ENCODE measurements around the gene GCNT1.

Gene GCNT1

DNA sequence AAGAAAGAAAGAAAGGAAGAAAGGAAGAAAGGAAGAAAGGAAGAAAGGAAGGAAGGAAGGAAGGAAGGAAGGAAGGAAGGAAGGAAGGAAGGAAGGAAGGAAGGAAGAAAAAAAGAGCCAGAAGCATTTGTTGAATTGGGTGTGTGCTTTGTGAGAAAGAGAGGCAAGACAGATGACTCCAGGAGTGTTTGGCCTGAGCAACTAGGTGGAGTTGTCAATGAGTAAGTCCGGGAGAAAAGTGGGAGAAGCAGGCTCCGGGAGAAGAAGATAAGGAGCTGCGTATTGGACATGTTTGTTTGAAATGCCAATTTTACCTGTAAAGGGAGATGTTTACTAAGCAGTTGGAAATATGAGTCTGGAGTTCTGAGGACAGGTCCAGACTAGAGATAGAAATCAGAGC, 15.1 kb upstream of the GCNT1 start:
- TF ChIP-seq TEAD4 (IDR thresholded peaks at IDR 0.05), result no peak
- no peak for TF ChIP-seq EP300 (IDR thresholded peaks at IDR 0.05; ENCODE audit: borderline replicate concordance)
- no peak for TF ChIP-seq EGR1 (IDR thresholded peaks at IDR 0.05)
- TF ChIP-seq NFIC (IDR thresholded peaks at IDR 0.05), result no peak
- TF ChIP-seq, protein P1, sequence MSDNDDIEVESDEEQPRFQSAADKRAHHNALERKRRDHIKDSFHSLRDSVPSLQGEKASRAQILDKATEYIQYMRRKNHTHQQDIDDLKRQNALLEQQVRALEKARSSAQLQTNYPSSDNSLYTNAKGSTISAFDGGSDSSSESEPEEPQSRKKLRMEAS (IDR thresholded peaks at IDR 0.05), result no peak
- no peak for TF ChIP-seq CREB1 (IDR thresholded peaks at IDR 0.05; ENCODE audit: low read depth)
- TF ChIP-seq ZBTB7A (IDR thresholded peaks at IDR 0.05; ENCODE audit: low read depth), result no peak
- TF ChIP-seq, protein P2, sequence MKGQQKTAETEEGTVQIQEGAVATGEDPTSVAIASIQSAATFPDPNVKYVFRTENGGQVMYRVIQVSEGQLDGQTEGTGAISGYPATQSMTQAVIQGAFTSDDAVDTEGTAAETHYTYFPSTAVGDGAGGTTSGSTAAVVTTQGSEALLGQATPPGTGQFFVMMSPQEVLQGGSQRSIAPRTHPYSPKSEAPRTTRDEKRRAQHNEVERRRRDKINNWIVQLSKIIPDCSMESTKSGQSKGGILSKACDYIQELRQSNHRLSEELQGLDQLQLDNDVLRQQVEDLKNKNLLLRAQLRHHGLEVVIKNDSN (IDR thresholded peaks at IDR 0.05), result no peak
- TF ChIP-seq CEBPB (IDR thresholded peaks at IDR 0.05), result no peak
- TF ChIP-seq FOXM1 (IDR thresholded peaks at IDR 0.05; ENCODE audit: borderline replicate concordance, low read depth), result no peak
- no peak for TF ChIP-seq TCF12 (IDR thresholded peaks at IDR 0.05; ENCODE audit: low read depth)
- TF ChIP-seq TAF1 (IDR thresholded peaks at IDR 0.05; ENCODE audit: low read depth), result no peak
- no peak for TF ChIP-seq YY1 (IDR thresholded peaks at IDR 0.05; ENCODE audit: low read depth)
- TF ChIP-seq RAD21 (IDR thresholded peaks at IDR 0.05; ENCODE audit: low read depth), result no peak
- TF ChIP-seq, protein P3, sequence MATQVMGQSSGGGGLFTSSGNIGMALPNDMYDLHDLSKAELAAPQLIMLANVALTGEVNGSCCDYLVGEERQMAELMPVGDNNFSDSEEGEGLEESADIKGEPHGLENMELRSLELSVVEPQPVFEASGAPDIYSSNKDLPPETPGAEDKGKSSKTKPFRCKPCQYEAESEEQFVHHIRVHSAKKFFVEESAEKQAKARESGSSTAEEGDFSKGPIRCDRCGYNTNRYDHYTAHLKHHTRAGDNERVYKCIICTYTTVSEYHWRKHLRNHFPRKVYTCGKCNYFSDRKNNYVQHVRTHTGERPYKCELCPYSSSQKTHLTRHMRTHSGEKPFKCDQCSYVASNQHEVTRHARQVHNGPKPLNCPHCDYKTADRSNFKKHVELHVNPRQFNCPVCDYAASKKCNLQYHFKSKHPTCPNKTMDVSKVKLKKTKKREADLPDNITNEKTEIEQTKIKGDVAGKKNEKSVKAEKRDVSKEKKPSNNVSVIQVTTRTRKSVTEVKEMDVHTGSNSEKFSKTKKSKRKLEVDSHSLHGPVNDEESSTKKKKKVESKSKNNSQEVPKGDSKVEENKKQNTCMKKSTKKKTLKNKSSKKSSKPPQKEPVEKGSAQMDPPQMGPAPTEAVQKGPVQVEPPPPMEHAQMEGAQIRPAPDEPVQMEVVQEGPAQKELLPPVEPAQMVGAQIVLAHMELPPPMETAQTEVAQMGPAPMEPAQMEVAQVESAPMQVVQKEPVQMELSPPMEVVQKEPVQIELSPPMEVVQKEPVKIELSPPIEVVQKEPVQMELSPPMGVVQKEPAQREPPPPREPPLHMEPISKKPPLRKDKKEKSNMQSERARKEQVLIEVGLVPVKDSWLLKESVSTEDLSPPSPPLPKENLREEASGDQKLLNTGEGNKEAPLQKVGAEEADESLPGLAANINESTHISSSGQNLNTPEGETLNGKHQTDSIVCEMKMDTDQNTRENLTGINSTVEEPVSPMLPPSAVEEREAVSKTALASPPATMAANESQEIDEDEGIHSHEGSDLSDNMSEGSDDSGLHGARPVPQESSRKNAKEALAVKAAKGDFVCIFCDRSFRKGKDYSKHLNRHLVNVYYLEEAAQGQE (IDR thresholded peaks at IDR 0.05; ENCODE audit: low read depth), result no peak

DNA sequence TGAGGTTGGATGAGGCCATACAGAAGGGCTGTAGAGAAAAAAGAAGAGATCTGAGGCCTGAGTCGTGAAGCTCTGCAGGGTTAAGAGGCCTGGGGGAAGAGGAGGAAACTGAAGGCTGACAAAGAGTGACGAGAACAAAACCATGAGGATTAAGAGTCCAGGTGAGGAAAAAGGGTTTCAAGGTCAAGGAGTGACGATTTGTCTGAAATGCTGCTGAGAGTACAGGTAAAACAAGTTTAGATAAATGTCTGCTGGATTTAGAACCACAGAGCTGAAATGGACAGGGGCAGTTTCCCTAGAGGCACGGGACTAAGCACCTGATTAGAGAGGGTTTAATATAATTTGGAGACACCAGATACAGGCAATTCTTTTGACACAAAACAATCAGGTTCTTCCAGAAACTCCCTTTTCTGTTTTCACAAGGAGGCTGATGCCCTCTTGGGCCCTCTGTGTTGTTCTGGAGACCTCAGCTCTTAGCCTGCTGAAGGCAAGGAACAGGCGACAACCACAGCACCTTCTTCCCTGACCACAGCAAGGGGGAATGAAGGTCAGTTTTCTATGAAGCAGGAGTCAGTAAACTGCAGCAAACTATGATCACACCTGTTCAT, 14.6 kb upstream of the GCNT1 start:
- TF ChIP-seq TAF1 (IDR thresholded peaks at IDR 0.05; ENCODE audit: low read depth), result no peak
- TF ChIP-seq, protein P3 (IDR thresholded peaks at IDR 0.05; ENCODE audit: low read depth), result no peak
- TF ChIP-seq, protein P1 (IDR thresholded peaks at IDR 0.05), result no peak
- TF ChIP-seq TEAD4 (IDR thresholded peaks at IDR 0.05), result no peak
- TF ChIP-seq YY1 (IDR thresholded peaks at IDR 0.05; ENCODE audit: low read depth), result no peak
- TF ChIP-seq CEBPB (IDR thresholded peaks at IDR 0.05), result no peak

DNA sequence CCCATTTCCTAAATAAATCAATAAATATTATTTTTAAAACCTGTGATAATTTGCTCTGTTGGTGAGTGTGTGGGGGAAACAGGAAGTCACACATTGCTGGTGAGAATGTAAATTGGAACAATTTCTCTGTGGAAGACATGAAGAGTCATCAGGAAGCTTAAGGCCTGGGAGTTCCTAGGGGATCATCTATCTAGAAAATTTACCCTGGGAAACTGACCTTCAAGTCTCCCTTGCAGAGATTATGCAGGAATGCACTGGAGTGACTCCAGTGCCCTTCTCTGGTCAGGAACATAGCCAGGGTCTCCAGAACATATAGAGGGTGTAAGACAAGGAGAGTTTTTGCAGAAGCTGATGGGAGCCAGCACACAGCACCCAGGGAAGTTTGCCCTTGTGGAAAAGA, 13.0 kb upstream of the GCNT1 start:
- TF ChIP-seq FOXM1 (IDR thresholded peaks at IDR 0.05; ENCODE audit: borderline replicate concordance, low read depth) (no peak), EGR1 (IDR thresholded peaks at IDR 0.05) (no peak), EP300 (IDR thresholded peaks at IDR 0.05; ENCODE audit: borderline replicate concordance) (no peak), TEAD4 (IDR thresholded peaks at IDR 0.05) (no peak), RAD21 (IDR thresholded peaks at IDR 0.05; ENCODE audit: low read depth) (no peak), ZBTB7A (IDR thresholded peaks at IDR 0.05; ENCODE audit: low read depth) (no peak)
- TF ChIP-seq, protein P1 (IDR thresholded peaks at IDR 0.05), result no peak
- TF ChIP-seq, protein P2 (IDR thresholded peaks at IDR 0.05), result no peak

DNA sequence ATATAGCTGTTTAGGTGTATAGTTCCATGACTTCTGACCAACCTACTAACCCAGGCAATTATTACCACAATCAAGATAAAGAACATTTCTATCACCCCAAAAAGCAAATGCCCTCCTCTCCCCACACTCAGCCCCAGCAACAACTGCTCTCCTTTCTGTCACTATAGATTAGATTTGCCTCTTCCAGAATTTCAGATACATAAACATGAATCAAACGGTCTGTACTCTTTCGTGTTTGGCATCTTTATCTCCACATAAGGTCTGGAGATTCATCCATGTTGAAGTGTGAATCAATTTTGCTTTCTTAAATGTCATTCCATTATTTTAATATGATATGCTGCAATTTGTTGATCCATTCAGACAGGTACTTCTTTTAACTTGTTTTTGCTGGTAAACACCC, 10.5 kb upstream of the GCNT1 start:
- TF ChIP-seq TCF12 (IDR thresholded peaks at IDR 0.05; ENCODE audit: low read depth), result no peak
- no peak for TF ChIP-seq RAD21 (IDR thresholded peaks at IDR 0.05; ENCODE audit: low read depth)
- no peak for TF ChIP-seq CEBPB (IDR thresholded peaks at IDR 0.05)
- TF ChIP-seq ZBTB7A (IDR thresholded peaks at IDR 0.05; ENCODE audit: low read depth), result no peak
- no peak for TF ChIP-seq YY1 (IDR thresholded peaks at IDR 0.05; ENCODE audit: low read depth)
- no peak for TF ChIP-seq FOXM1 (IDR thresholded peaks at IDR 0.05; ENCODE audit: borderline replicate concordance, low read depth)
- TF ChIP-seq, protein P1 (IDR thresholded peaks at IDR 0.05), result no peak
- TF ChIP-seq EP300 (IDR thresholded peaks at IDR 0.05; ENCODE audit: borderline replicate concordance), result no peak
- TF ChIP-seq, protein P3 (IDR thresholded peaks at IDR 0.05; ENCODE audit: low read depth), result no peak
- TF ChIP-seq TAF1 (IDR thresholded peaks at IDR 0.05; ENCODE audit: low read depth), result no peak
- TF ChIP-seq CREB1 (IDR thresholded peaks at IDR 0.05; ENCODE audit: low read depth), result no peak
- no peak for TF ChIP-seq TEAD4 (IDR thresholded peaks at IDR 0.05)
- TF ChIP-seq EGR1 (IDR thresholded peaks at IDR 0.05), result no peak
- TF ChIP-seq, protein P2 (IDR thresholded peaks at IDR 0.05), result no peak
- no peak for TF ChIP-seq NFIC (IDR thresholded peaks at IDR 0.05)
